Aortic smooth muscle cell (primary cell): ENCODE results near the gene ZNF451. TPM values are rescaled to one million over a fixed set of nuclear protein-coding genes. Genes with fewer than 3 reads are reported as not detected.

ENCODE experiments used
- total RNA-seq: library from RNA; depleted of rRNA; stranded (reverse); fragments of >200 nt; gene quantifications from 2 replicates; pipeline ENCODE4 v1.2.3, GENCODE V29; 2014

The ZNF451 gene
- 60.1 and 61.3 TPM in 2 replicates for total RNA-seq

GRCh38 chr6:57089687-57090457 lies at the start of gene ZNF451:
TSS of gene ZNF451 (plus strand) at chr6:57090188. CDS start at chr6:57090254, 66 bp downstream.

GRCh38 chr6:57046332-57047256 lies 43.4 kb upstream of the ZNF451 start, which contains the start of gene KIAA1586:
TSS of gene KIAA1586 (plus strand) at chr6:57046693. CDS start at chr6:57046756, 63 bp downstream.

GRCh38 chr6:57172136-57173055 lies 82.4 kb downstream of the ZNF451 start, which contains the start of gene BAG2:
TSS of gene BAG2 (plus strand) at chr6:57172326. CDS start at chr6:57172698, 372 bp downstream.

Other genes with a start within 250 kb of the ZNF451 start
- 11.8 and 14.5 TPM in 2 replicates for gene BEND6, start 135.1 kb upstream of the ZNF451 start, total RNA-seq
- 12.8 and 13.7 TPM in 2 replicates for gene KIAA1586, start 43.5 kb upstream of the ZNF451 start, total RNA-seq
- gene BAG2, start 82.1 kb downstream of the ZNF451 start, total RNA-seq: 9.6 and 10.0 TPM in 2 replicates
- 32.0 and 40.3 TPM in 2 replicates for gene RAB23, start 132.1 kb downstream of the ZNF451 start, total RNA-seq
- 20.8 and 22.3 TPM in 2 replicates for gene PRIM2, start 227.4 kb downstream of the ZNF451 start, total RNA-seq